Keratinocyte (primary cell): Measurements from ENCODE around the gene LHX6. TPM values are rescaled to one million over a fixed set of nuclear protein-coding genes. Genes with fewer than 3 reads are reported as not detected.

ENCODE experiments used
- DNase-seq: peaks from one replicate; pipeline ENCODE4 v3.0.0-alpha.2; 2011; ENCODE audit warnings: low read depth, missing footprints, low spot score
- FAIRE-seq: peaks from 2 replicates; lab custom pipeline; 2011; peaks lifted over from hg19 to GRCh38; lab: Jason Lieb, UNC
- H2AFZ ChIP-seq: 2 replicates; pipeline ENCODE4 v1.6.0; 2012; ENCODE audit warnings: low read length, control low read depth, inconsistent platforms; ENCODE audit not compliant: control insufficient read depth
- H3K27ac ChIP-seq: 2 replicates; pipeline ENCODE4 v1.5.1; 2011; ENCODE audit warnings: low read length; ENCODE audit not compliant: control insufficient read depth, insufficient read depth
- H3K27me3 ChIP-seq: 3 replicates; pipeline ENCODE4 v1.6.0; 2011; ENCODE audit warnings: low read length; ENCODE audit not compliant: control insufficient read depth, insufficient read depth; ENCODE audit errors: extremely low read depth
- H3K36me3 ChIP-seq, 2 experiments: 2 replicates in 1 of 2; 3 replicates in 1 of 2; pipeline ENCODE4 v1.5.1; 2011; ENCODE audit warnings: low read length in 2 of 2, mild to moderate bottlenecking in 1 of 2; ENCODE audit not compliant: control insufficient read depth in 2 of 2, insufficient read depth in 2 of 2; ENCODE audit errors: extremely low read depth in 1 of 2
- H3K4me1 ChIP-seq: 3 replicates; pipeline ENCODE4 v1.5.1; 2011; ENCODE audit warnings: low read length; ENCODE audit not compliant: control insufficient read depth, insufficient read depth; ENCODE audit errors: extremely low read depth
- H3K4me2 ChIP-seq: 3 replicates; pipeline ENCODE4 v1.6.0; 2011; ENCODE audit warnings: low read depth, low read length; ENCODE audit not compliant: control insufficient read depth, insufficient read depth; ENCODE audit errors: extremely low read depth
- H3K4me3 ChIP-seq, 3 experiments: fragments of 200-600 bp in 1 of 3; sonication (generic) in 1 of 3; 2 replicates in 2 of 3; 3 replicates in 1 of 3; pipeline ENCODE4 v1.5.1; 2011 to 2016; ENCODE audit warnings: low read length in 3 of 3, mild to moderate bottlenecking in 3 of 3, control low read depth in 2 of 3, inconsistent platforms in 1 of 3, low read depth in 1 of 3, mixed read lengths in 1 of 3, mixed run types in 1 of 3, moderate library complexity in 1 of 3; ENCODE audit not compliant: control insufficient read depth in 2 of 3, insufficient read depth in 2 of 3; ENCODE audit errors: extremely low read depth in 1 of 3
- H3K79me2 ChIP-seq: 2 replicates; pipeline ENCODE4 v1.6.0; 2012; ENCODE audit warnings: low read length; ENCODE audit not compliant: control insufficient read depth, insufficient read depth
- H3K9ac ChIP-seq: 3 replicates; pipeline ENCODE4 v1.6.0; 2011; ENCODE audit warnings: low read length; ENCODE audit not compliant: control insufficient read depth, insufficient read depth; ENCODE audit errors: extremely low read depth
- H3K9me1 ChIP-seq: 3 replicates; pipeline ENCODE4 v1.6.0; 2011; ENCODE audit warnings: low read length; ENCODE audit not compliant: control insufficient read depth, insufficient read depth; ENCODE audit errors: extremely low read depth
- H3K9me3 ChIP-seq: 2 replicates; pipeline ENCODE4 v1.5.1; 2012; ENCODE audit warnings: low read depth, low read length; ENCODE audit not compliant: control insufficient read depth
- H4K20me1 ChIP-seq: 3 replicates; pipeline ENCODE4 v1.6.0; 2011; ENCODE audit warnings: low read length; ENCODE audit not compliant: control insufficient read depth, insufficient read depth; ENCODE audit errors: extremely low read depth
- EZH2 ChIP-seq: IDR thresholded peaks from one replicate; pipeline ENCODE4 v1.6.1; 2012; ENCODE audit warnings: inconsistent platforms, mild to moderate bottlenecking, low read length, moderate library complexity
- dilution Hi-C: fragments of 300-500 bp; cut with MboI; formaldehyde crosslinking; loops from one replicate; pipeline ENCODE4 v1.7.0; 2020; ENCODE audit warnings: low sequenced_read_pairs; ENCODE audit not compliant: extremely low pct_ligation_motif_present
- polyA plus RNA-seq, 5 experiments: library from polyadenylated mRNA; depleted of rRNA in 3 of 5; stranded (reverse) in 3 of 5; stranded (forward) in 1 of 5; unstranded in 1 of 5; fragments of >200 nt; gene quantifications; 1 replicate in 1 of 5; 2 replicates in 3 of 5; 3 replicates in 1 of 5; pipeline versions ENCODE4 v1.2.1 to v1.2.3, GENCODE V29; 2011 to 2012; ENCODE audit warnings: missing spikeins in 2 of 5, low read depth in 1 of 5, low replicate concordance in 1 of 5
- TF ChIP-seq, protein P1 (sequence below), 3 experiments: IDR thresholded peaks in 1 of 3; conservative IDR thresholded peaks in 1 of 3; optimal IDR thresholded peaks in 1 of 3; 2 replicates in 2 of 3; 3 replicates in 1 of 3; pipeline versions ENCODE3 to v1.5.1; 2011; ENCODE audit warnings: low read length in 3 of 3, mild to moderate bottlenecking in 3 of 3, moderate library complexity in 2 of 3, control low read depth in 1 of 3, inconsistent platforms in 1 of 3; ENCODE audit not compliant: insufficient read depth in 2 of 3; ENCODE audit errors: extremely low read depth in 1 of 3

The LHX6 gene
- polyA plus RNA-seq, 1 donor (not counting 4 experiments of a cell fraction or from before 2014, with no cell fraction given) = 0.13 TPM

DNA sequence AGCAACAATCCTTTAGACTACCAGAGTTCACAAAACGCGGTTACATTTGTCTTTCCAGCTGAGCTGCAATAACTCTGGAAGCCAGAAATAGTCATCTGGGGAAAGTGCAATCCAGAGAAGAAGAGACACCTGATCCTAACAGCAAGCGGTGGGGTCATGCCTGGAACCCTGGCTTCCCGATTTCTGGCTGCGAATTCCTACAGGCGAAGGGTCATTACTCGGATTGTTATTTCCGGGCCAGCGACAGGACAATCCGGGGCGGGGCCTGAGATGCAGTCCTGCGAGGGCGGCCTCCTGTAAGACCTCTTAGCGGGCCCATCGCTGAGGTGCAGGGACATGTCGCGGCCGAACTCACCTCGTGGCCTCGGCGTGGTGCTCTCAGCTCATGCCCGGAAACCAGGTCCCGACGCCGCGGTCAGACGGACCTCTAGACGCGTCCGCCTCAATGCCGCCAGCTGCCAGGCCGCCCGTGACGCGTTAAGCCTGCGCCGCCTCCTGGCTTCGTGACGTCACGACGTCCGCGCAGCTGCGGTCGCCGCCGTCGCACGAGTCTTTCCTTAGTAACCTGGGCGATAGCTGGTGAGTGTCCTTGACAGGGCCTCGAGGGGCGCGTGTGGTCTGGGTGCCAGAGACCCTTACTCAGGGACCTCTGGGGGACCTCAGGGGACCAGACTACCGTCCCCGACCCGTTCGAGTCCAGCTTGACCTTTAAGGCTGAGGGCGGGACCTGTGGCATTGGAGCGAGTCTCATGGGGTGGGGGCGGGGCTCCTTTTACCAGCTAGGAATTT lies 35.8 kb upstream of the LHX6 start, which contains the start of the genes MRRF and RBM18:
Gene MRRF, plus strand, starts transcription at position 523 of the 789 bp plus-strand sequence. CDS start 6,010 bp downstream, outside the sequence.
Gene RBM18, minus strand, starts transcription at position 481 of the 789 bp plus-strand sequence. CDS start 3,348 bp downstream, outside the sequence.
- Histone ChIP-seq H3K4me3 (peak within 1 kb of the TSS; percentile 81 to 100 (median 90)), H3K27me3 (no peaks in the 10 kb centered on the region), H3K9me1 (no peaks in the 10 kb centered on the region), H3K4me2 (peak within 1 kb of the TSS; percentile 100), H3K79me2 (peaks cover 73% of the 10 kb centered on the region), H2AFZ (peak within 1 kb of the TSS; percentile 98), H3K4me1 (peaks cover 16% of the 10 kb centered on the region), H3K9ac (peak within 1 kb of the TSS; percentile 93), H3K27ac (peak within 1 kb of the TSS; percentile 91), H3K36me3 (peaks cover 4 to 8% of the 10 kb centered on the region in 2 experiments), H3K9me3 (no peaks in the 10 kb centered on the region), H4K20me1 (no peaks in the 10 kb centered on the region)
- no peak for FAIRE-seq
- DNase-seq = peak; percentile 35
- dilution Hi-C loops = no loop called here
- no peak for TF ChIP-seq EZH2
- TF ChIP-seq, protein P1, sequence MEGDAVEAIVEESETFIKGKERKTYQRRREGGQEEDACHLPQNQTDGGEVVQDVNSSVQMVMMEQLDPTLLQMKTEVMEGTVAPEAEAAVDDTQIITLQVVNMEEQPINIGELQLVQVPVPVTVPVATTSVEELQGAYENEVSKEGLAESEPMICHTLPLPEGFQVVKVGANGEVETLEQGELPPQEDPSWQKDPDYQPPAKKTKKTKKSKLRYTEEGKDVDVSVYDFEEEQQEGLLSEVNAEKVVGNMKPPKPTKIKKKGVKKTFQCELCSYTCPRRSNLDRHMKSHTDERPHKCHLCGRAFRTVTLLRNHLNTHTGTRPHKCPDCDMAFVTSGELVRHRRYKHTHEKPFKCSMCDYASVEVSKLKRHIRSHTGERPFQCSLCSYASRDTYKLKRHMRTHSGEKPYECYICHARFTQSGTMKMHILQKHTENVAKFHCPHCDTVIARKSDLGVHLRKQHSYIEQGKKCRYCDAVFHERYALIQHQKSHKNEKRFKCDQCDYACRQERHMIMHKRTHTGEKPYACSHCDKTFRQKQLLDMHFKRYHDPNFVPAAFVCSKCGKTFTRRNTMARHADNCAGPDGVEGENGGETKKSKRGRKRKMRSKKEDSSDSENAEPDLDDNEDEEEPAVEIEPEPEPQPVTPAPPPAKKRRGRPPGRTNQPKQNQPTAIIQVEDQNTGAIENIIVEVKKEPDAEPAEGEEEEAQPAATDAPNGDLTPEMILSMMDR (optimal IDR thresholded peaks at IDR 0.05 in 1 of 3, IDR thresholded peaks at IDR 0.05 in 1 of 3, conservative IDR thresholded peaks at IDR 0.05 in 1 of 3; ENCODE audit: extremely low read depth in 1 of 3, insufficient read depth in 2 of 3, low read length in 3 of 3) = peak in 1 of 3 experiments; percentile 0

DNA sequence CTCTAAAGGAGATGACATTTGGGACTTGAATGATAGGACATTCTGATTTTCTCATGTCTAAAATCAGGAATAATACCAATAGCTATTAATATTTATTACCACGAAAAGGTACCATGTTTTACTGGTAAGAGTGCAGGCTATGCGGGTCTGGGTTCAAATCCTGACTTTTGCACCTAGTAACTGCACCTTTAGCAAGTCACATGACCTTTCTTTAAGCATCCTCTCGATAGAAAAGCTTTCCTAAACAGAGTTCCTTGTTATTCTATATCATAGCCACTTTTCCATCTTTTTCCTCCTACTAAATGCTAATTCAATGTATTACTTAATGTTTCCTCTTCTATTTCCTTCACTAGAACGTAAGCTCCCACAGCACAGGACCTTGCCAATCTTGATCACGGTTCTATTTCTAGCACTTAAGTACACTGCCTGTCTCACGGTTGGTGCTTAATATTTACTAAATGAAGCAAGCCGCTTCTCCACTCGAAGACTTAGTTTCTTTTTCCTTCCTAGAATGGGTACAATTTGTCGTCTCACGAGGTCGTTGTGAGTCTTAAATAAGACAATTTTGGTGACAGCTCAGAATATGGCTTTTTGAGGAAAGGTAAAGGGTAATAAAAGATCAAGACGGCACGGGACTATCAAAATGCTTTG lies 35.1 kb upstream of the LHX6 start:
- FAIRE-seq = no peak
- dilution Hi-C loops = no loop called here
- peak overlapping the region; percentile 98 for H2AFZ ChIP-seq

More for the DNA sequence above, 35.1 kb upstream of the LHX6 start:
- no peaks in the 10 kb centered on the region for H4K20me1 ChIP-seq
- peak overlapping the region; percentile 93 for H3K9ac ChIP-seq
- H3K4me2 ChIP-seq = peak overlapping the region; percentile 100
- H3K79me2 ChIP-seq = peaks cover 72% of the 10 kb centered on the region
- H3K4me3 ChIP-seq = peak overlapping the region; percentile 81 to 100 (median 90)
- H3K27ac ChIP-seq = peak overlapping the region; percentile 91
- no peak for DNase-seq
- no peaks in the 10 kb centered on the region for H3K27me3 ChIP-seq
- peaks cover 4 to 8% of the 10 kb centered on the region in 2 experiments for H3K36me3 ChIP-seq
- H3K9me1 ChIP-seq = no peaks in the 10 kb centered on the region
- H3K4me1 ChIP-seq = peaks cover 16% of the 10 kb centered on the region
- H3K9me3 ChIP-seq = no peaks in the 10 kb centered on the region
- TF ChIP-seq, protein P1 (optimal IDR thresholded peaks at IDR 0.05 in 1 of 3, IDR thresholded peaks at IDR 0.05 in 1 of 3, conservative IDR thresholded peaks at IDR 0.05 in 1 of 3; ENCODE audit: extremely low read depth in 1 of 3, insufficient read depth in 2 of 3, low read length in 3 of 3) = no peak
- TF ChIP-seq EZH2 = no peak
